ENCODE measurements around the gene FADS6. TPM values are rescaled to one million over a fixed set of nuclear protein-coding genes. Genes with fewer than 3 reads are reported as not detected.
A peak's percentile ranks its signal among the peaks of the same experiment; 100 is the strongest.

FADS6 gene
- 0.16 TPM for total RNA-seq

- no peak for DNase-seq
These were observed at the start of gene FADS6 for GRCh38 chr17:74892974-74893911. Gene FADS6, minus strand, starts transcription at chr17:74893633. Its CDS starts 38 bp downstream, at chr17:74893595.

DNA sequence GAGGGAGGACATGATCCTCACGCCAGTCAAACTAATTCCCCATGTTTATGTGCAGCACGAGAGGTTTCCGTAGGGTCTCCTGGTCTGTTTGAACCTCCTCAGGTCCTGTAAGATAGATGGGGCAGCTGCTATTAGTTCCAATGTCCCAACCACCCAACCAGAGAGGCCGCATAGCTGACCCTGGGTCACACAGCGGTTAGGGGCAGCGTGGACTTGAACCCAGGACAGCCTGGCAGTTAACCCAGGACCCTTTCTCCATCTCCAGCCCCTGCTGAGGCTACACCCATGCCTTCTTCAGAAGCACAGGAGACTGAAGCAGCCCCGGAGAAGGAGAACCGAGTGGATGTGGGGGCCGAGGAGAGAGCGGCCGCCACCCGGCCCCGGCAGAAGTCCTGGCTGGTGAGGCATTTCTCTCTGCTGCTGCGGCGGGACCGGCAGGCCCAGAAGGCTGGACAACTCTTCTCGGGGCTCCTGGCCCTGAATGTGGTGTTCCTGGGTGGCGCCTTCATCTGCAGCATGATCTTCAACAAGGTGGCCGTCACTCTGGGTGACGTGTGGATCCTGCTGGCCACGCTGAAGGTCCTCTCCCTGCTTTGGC is 47.8 kb upstream of the FADS6 start:
- DNase-seq, result no peak

- no peak for DNase-seq
These were observed 46.1 kb upstream of the FADS6 start for GRCh38 chr17:74939534-74939933.

GRCh38 chr17:74938194-74938950 is 44.9 kb upstream of the FADS6 start:
- DNase-seq, result no peak

GRCh38 chr17:74937064-74938051 is 43.9 kb upstream of the FADS6 start:
- DNase-seq, result no peak

DNA sequence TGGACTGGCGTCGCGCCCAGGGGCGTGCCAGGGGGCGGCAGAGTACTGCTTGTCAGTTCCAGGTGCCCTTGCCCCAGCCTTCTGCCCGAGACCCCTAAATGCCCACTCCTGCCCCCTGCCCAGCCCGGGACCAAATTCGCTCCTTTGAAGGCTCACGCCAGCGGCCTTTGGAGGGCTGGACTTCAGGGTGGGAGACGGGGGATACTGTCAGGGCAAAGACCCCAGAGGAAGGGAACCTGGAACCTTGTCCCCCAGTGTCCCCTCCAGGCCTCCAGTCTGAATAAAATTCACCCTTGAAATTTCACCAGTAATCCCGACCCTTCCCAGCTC is 43.0 kb upstream of the FADS6 start:
- no peak for DNase-seq

DNA sequence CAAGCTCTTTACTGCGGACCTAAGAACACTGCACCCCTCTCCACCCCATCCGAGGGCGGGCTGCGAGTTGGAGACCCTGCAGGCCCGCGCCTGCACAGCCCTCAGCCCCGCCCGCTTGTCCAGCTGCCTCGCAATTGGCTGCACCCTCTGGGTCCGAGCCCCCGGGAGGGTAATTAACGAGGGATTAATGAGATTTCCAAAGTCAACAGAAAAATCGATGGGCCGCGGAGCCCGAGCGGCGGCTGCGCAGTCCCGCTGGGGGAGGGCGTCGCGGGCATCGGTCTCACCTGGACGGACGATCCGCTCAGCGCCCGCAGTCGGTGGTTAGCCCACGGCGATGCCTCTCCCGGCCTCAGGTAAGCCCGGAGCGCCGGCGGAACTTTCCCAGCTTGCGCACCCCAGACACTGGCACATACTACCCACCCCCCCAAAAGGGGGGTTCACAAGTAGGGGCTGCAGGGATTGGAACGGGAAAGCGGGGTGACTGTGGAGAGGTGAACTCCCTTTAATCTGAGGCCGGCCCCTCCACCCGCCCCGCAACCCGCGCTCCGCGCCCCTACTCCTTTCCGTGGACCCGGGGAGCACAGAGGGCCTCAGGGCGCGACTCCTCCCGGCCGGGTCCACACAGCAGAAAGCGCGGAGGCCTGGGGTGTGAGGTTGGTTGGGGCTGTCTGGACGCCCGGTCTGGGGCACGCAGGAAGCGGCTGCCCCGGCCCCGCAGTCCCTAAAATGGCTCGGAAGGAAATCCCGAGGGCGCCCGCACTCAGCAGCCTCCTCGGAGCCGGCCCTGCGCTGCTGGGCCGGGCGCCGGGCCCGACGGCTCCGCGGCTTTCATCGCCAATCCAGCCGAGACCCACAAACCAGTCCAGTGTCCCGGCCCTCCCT is 42.4 kb upstream of the FADS6 start, which contains the start of gene OTOP3:
Gene OTOP3, plus strand, starts transcription at position 314 of the 885 bp plus-strand sequence. Its CDS starts 24 bp downstream, at position 338.
- no peak for DNase-seq

DNA sequence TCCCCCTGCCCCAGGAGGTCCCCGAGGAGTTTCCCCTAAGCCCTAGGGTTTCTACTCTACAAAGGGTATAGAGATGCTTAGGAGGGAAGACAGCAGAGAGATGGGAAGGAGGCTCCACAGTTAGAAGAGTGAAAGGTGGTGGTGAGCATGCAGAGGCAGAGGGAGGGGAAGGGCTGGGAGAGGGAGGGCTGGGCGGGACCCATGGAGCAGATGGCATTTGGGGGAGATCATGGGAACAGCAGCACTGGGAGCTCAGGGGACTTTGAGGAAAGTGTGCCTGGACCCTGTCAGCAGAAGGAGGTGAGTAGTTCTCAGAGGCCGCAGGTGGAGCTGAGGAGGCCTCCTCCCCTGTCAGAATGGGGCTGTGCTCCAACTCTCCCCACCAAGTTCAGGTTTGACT is 41.6 kb upstream of the FADS6 start:
- DNase-seq, result no peak

- DNase-seq, result no peak
These were observed 37.2 kb upstream of the FADS6 start for GRCh38 chr17:74930535-74931036.

DNA sequence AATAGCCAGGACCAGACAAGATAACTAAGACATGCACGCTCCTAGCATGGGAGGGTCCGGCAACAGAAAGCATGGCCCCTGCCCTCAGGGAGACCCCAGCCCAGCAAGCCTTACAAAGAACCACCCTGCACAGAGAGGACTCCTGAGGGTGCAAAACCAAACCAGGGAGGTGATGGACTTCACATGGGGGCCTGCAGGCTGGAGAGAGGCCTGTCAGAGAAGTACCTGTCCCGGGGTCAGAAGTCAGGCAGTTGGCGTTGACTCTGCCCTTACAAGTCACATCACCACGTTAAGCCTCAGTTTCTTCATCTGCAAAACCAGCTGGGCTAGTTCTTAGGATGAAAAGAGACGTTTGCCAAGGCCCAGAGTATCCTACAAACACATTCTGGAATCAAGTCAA is 35.4 kb upstream of the FADS6 start:
- DNase-seq, result no peak

GRCh38 chr17:74925242-74925641 is 31.8 kb upstream of the FADS6 start:
- no peak for DNase-seq

GRCh38 chr17:74924250-74924948 is 31.0 kb upstream of the FADS6 start, which contains the start of gene OTOP2:
Gene OTOP2, plus strand, starts transcription at chr17:74924273. Its CDS starts 360 bp downstream, at chr17:74924633.
- DNase-seq, result no peak

DNA sequence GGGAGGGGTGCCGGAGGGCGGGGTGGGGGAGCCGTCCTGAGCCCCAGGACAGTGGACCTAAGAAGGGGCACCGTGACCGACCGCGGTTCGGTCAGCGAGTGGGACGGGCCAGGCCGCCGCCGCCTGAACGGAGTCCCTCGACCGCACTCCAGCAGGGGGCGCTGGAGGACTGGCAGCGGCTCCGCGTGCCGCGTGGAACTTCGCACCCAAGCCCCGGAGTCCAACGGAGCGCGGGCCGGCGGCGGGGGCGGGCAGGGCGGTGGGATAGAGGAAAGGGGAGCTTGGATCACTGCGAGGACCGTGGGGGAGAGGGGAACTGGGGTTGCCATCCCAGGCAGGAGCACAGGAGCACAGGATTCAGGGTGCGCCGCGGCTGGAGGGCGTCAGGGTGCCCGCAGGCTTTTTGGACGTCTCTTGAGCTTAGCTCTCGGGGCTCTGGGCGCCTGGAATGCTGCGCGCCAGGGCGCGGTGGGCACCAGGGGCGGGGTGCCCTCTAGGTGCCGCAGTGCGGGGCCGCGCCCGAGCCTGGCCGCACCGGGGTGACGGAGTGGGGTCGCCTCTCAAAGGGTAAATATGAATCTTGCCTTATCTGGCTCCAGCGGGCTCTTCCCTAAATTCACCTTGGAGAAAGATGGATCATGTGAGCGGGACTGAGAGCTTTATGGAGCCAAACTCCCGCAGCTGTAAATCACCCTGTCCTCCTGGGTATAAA is 30.3 kb upstream of the FADS6 start:
- DNase-seq, result peak; percentile 17

DNA sequence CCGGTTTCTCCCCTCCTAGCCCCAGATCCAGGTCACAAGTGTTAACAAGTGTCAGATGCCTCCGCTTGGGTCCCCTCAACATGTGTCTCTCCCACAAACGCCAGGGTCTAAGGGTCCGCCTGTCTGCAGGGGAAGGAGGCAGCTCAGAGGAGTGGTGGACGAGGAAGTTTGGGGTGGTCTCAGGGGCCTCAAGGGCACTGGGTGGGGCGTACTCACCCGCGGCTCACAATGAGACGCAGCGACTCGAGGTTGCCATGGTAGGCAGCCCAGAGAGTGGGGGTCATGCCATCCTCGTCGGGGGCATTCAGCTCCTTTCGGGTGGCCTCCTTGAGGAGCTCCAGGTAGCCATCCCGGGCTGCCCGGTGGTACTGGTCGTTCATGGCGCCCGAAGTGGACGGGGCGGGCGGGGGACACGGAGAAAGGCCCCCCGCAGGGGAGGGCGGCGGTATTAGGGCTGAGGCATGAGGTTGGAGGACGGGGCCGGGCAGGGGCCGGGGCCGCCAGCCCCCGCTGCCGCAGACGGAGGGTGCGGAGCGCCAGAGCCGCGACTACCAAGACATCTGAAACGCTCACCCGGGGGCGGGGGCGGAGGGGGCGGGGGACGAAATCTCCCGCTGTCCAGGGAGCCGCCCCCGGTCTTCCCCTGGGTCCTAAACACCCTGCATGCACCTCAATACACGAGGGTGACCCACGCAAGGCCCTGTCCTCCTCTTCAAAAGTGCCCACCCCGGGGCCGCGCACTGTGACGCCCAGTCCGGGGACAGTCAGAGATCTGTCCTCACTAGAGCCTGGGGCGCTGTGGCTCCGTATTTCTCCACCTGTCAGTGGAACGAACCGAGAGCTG is 29.5 kb upstream of the FADS6 start, which contains the start of gene USH1G:
Gene USH1G, minus strand, starts transcription at position 562 of the 844 bp plus-strand sequence. Its CDS starts 182 bp downstream, at position 380.
- DNase-seq, result no peak

- DNase-seq, result no peak
These were observed 28.7 kb upstream of the FADS6 start for GRCh38 chr17:74922172-74922571.

GRCh38 chr17:74921769-74922168 is 28.3 kb upstream of the FADS6 start:
- no peak for DNase-seq

GRCh38 chr17:74921026-74921681 is 27.7 kb upstream of the FADS6 start:
- no peak for DNase-seq

All from occipital lobe (tissue), 2 donors.